SW480 (cell line): ENCODE results near the gene CNOT11.
"Not testable (repeated sequence)": the region's sequence is repeated elsewhere in the genome, so short reads cannot be mapped to it uniquely, and the experiment has no call there.

Source experiments
- DNase-seq: peaks from one replicate; pipeline ENCODE4 v3.0.0-alpha.2; 2016; ENCODE audit warnings: low spot score

The CNOT11 gene

DNA sequence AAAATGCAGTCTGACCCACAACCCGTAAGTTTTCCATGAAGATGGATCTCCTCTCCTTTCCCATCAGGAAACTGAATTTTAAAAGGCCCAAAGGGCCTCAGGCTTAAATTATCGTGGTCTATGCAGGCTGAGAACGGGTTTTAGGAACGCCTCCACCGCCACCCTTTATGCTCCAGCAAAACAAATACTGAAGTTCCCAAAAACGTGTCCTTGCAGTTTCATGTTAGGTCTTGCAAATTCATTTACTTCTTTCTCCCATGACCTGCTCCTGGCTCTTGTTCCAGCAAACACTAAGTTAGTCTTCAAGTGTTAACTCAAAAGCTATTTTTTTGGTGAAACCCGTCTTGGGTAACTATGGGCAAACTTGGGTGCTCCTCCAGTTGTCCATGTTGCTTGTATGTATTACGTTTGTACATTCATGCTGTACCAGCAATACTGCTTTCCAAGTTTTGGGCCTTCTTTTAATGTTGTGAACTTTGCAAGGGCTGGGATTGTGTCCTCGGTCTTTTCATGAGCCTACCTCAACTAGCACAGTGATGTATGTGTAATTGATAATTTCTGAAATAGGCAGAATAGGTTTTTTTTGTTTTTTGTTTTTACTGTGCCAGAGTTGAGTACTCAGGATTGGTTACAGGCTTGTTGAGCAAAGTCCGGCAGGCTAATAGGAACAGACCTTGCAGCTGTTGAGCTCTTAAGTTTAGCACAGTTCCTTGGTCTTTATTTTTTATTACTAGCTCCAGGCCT is 57.6 kb downstream of the CNOT11 start:
- DNase-seq = no peak

DNA sequence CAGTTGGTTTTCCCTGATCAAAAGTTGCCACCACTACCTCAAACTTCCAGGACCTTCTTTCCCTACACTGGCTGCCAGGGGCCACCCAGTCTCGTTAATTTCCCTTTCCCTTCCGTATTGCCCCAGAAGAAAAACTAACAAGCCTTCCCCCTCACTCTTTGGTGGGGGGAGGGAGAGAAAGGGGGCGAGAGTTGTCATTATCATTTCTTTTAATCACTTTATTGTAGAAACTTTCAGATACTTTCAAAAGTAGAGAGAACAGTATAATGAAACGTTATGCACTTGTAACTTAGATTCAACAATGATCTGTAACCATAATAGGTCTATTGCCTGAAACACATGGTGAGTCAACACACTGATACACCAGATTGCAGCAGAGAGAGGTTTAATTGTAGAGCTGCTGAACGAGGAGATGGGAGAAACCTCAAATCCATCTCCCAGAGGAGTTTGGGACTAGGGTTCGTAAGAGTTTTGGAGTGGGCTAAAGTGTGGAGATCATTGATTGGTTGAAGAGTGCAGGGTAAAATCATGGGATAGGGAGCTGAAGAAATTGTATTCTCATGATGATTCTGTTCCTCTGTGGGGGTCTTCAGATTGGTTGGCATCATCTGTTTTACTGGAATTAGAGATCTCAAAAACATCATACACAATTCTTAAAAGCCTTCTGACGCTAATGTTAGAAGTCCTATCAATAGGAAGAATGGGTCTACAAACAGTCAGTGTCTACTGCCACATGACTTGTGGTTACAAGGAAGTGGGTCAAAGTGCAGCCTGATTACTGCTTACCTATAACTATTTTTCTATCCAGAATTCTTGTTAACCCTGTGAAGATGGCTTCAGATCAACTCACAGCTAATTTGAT is 58.4 kb downstream of the CNOT11 start:
- no peak for DNase-seq

DNA sequence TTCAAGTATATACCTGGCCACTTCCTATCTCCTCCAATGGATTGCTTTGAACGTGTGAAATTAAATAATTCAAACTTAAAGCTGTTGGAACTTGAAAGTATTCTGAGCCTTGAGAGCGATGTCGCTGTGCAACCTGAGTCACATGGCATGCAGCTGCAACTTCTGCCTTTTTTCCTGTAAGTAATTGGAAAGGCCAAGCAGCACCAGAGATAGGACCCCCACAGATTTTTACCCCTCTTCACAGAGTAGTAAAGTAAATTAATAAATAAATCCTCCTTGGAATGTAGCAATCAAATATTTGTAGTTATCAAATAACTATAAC is 59.0 kb downstream of the CNOT11 start:
- no peak for DNase-seq

DNA sequence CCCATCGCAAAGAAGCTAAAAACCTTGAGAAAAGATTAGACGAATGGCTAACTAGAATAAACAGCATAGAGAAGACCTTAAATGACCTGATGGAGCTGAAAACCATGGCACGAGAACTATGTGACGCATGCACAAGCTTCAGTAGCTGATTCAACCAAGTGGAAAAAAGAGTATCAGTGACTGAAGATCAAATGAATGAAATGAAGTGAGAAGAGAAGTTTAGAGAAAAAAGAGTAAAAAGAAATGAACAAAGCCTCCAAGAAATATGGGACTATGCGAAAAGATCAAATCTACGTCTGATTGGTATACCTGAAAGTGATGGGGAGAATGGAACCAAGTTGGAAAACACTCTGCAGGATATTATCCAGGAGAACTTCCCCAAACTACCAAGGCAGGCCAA is 63.9 kb downstream of the CNOT11 start:
- not testable (repeated sequence) for DNase-seq
